Endodermal cell (in vitro differentiated cells): Measurements from ENCODE around the gene WDFY1. TPM values are rescaled to one million over a fixed set of nuclear protein-coding genes. Genes with fewer than 3 reads are reported as not detected.

Experiments
- DNase-seq: peaks from one replicate; pipeline ENCODE4 v3.0.0-alpha.2; 2017
- H3K27ac ChIP-seq: 2 replicates; pipeline ENCODE4 v1.5.1; 2013; ENCODE audit warnings: mild to moderate bottlenecking, low read depth, low read length, moderate library complexity
- H3K27me3 ChIP-seq: 2 replicates; pipeline ENCODE4 v1.6.1; 2013; ENCODE audit warnings: mild to moderate bottlenecking, low read length, moderate library complexity; ENCODE audit not compliant: insufficient read depth, control insufficient read depth, poor library complexity, severe bottlenecking
- H3K36me3 ChIP-seq: 2 replicates; pipeline ENCODE4 v1.7.0; 2013; ENCODE audit warnings: mild to moderate bottlenecking, low read length, moderate library complexity; ENCODE audit not compliant: control insufficient read depth, insufficient read depth
- H3K4me1 ChIP-seq: one replicate; pipeline ENCODE4 v1.7.0; 2013; ENCODE audit warnings: low read length; ENCODE audit not compliant: control insufficient read depth, insufficient read depth
- H3K4me3 ChIP-seq: 2 replicates; pipeline ENCODE4 v1.5.1; 2013; ENCODE audit warnings: mild to moderate bottlenecking, low read length, moderate library complexity
- H3K9ac ChIP-seq: 2 replicates; pipeline ENCODE4 v1.6.1; 2013; ENCODE audit warnings: mild to moderate bottlenecking, low read length, moderate library complexity; ENCODE audit not compliant: poor library complexity, severe bottlenecking; ENCODE audit errors: extremely low read depth
- H3K9me3 ChIP-seq: 2 replicates; pipeline ENCODE4 v1.6.1; 2013; ENCODE audit warnings: mild to moderate bottlenecking, low read length, moderate library complexity; ENCODE audit not compliant: control insufficient read depth
- H3K27ac Mint-ChIP-seq: 2 replicates; pipeline ENCODE4 v1.8.0; 2020; ENCODE audit warnings: mixed read lengths
- H3K27me3 Mint-ChIP-seq: 2 replicates; pipeline ENCODE4 v1.8.0; 2021; ENCODE audit warnings: mild to moderate bottlenecking, mixed read lengths; ENCODE audit not compliant: insufficient read depth
- H3K36me3 Mint-ChIP-seq: 2 replicates; pipeline ENCODE4 v1.8.0; 2020; ENCODE audit warnings: low read depth, mixed read lengths
- H3K4me1 Mint-ChIP-seq: 2 replicates; pipeline ENCODE4 v1.8.0; 2020; ENCODE audit warnings: mixed read lengths
- H3K4me3 Mint-ChIP-seq: 2 replicates; pipeline ENCODE4 v1.8.0; 2020; ENCODE audit warnings: mild to moderate bottlenecking, moderate library complexity, mixed read lengths
- H3K9me3 Mint-ChIP-seq: 2 replicates; pipeline ENCODE4 v1.8.0; 2020; ENCODE audit warnings: mild to moderate bottlenecking, mixed read lengths
- WGBS, 2 experiments: methylation state at CpG; one replicate each; pipeline versions ENCODE4 v1.1.5 to v1.1.7; 2013; ENCODE audit warnings: missing lambda C conversion rate in 2 of 2, mixed read lengths in 1 of 2; ENCODE audit not compliant: insufficient coverage in 1 of 2, insufficient read length in 1 of 2; 5-methylcytosine and 5-hydroxymethylcytosine counted together
- total RNA-seq, 2 donors: library from RNA; stranded (reverse); fragmentation: NEBNext Ultra II Directional in 1 of 2; extraction: Animal tissue kit (Norgen Biotek cat#: 25700) in 1 of 2; gene quantifications; 2 replicates in 1 of 2; 3 replicates in 1 of 2; pipeline ENCODE4 v1.2.1, GENCODE V29; 2021
- TF ChIP-seq, protein P1 (sequence below): fragments of 200-600 bp; sonication (generic); conservative IDR thresholded peaks from 2 replicates; pipeline ENCODE4 v1.5.0; 2021; ENCODE audit warnings: antibody characterized with exemption, mild to moderate bottlenecking

Gene WDFY1
- total RNA-seq, 2 donors from 2014 or later = 61.9 to 69.7 TPM

DNA sequence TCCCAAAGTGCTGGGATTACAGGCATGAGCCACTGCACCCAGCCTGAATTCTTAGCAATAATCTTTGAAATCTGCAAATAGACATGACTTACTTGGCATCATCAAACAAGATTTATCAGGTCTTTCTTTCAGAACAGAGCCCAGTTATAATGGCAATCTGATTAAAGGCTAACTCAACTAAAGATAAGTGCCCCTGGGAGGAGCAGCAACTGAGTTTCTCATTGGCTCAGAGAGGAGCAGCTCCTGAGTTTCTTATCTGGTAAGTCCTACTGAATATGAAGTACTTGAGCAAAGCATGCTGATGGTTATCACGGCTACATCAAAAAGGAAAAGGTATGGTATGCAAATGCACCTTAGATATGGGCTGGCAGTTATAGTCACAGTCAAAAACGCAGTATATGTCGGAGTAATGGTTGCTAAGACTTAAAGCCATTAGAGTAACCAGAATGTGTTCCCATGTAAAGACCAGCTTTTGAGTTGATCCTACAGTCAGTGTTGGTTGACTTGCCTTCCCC is 92.8 kb downstream of the WDFY1 start:
- H3K9ac ChIP-seq = no peak overlapping the region
- Mint-ChIP-seq H3K27ac (no peak overlapping the region), H3K27me3 (no peaks in the 10 kb centered on the region), H3K36me3 (peaks cover 48% of the 10 kb centered on the region), H3K9me3 (peaks cover 34% of the 10 kb centered on the region), H3K4me3 (no peak overlapping the region), H3K4me1 (peaks cover 12% of the 10 kb centered on the region)
- H3K27me3 ChIP-seq = no peaks in the 10 kb centered on the region
- peaks cover 31% of the 10 kb centered on the region for H3K36me3 ChIP-seq
- H3K4me3 ChIP-seq = no peak overlapping the region
- H3K9me3 ChIP-seq = peaks cover 41% of the 10 kb centered on the region
- no peak for DNase-seq
- WGBS, 2 experiments = 85 to 96% methylated on average over 3 of the region's 3 CpGs
- H3K4me1 ChIP-seq = peaks cover 8% of the 10 kb centered on the region
- TF ChIP-seq, protein P1, sequence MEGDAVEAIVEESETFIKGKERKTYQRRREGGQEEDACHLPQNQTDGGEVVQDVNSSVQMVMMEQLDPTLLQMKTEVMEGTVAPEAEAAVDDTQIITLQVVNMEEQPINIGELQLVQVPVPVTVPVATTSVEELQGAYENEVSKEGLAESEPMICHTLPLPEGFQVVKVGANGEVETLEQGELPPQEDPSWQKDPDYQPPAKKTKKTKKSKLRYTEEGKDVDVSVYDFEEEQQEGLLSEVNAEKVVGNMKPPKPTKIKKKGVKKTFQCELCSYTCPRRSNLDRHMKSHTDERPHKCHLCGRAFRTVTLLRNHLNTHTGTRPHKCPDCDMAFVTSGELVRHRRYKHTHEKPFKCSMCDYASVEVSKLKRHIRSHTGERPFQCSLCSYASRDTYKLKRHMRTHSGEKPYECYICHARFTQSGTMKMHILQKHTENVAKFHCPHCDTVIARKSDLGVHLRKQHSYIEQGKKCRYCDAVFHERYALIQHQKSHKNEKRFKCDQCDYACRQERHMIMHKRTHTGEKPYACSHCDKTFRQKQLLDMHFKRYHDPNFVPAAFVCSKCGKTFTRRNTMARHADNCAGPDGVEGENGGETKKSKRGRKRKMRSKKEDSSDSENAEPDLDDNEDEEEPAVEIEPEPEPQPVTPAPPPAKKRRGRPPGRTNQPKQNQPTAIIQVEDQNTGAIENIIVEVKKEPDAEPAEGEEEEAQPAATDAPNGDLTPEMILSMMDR = no peak
- no peak overlapping the region for H3K27ac ChIP-seq

DNA sequence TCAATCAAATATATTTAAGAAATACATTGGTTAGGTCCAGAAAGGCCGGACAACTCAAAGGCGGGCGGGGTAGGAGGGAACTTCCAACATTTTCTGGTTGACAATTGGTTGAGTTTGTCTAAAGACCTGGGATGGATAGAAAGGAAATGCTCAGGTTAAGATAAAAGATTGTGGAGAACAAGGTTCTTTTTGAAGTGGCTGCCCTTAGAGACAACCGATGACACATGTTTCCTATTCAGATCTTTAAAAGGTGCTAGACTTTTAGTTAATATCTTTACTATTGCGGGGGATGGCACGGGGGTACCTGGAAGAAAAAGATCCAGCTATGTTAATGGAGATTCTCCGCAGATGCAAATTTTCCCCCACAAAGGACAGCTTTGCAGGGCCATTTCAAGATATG is 97.7 kb downstream of the WDFY1 start:
- peaks cover 26% of the 10 kb centered on the region for H3K36me3 ChIP-seq
- H3K9me3 Mint-ChIP-seq = peaks cover 34% of the 10 kb centered on the region
- TF ChIP-seq, protein P1 = no peak
- H3K4me1 Mint-ChIP-seq = peaks cover 3% of the 10 kb centered on the region
- no peaks in the 10 kb centered on the region for H3K4me1 ChIP-seq
- peaks cover 41% of the 10 kb centered on the region for H3K9me3 ChIP-seq
- peaks cover 47% of the 10 kb centered on the region for H3K36me3 Mint-ChIP-seq
- H3K4me3 Mint-ChIP-seq = no peak overlapping the region
- 96 to 100% methylated on average over 3 to 7 of the region's 7 CpGs for WGBS, 2 experiments
- no peak overlapping the region for H3K4me3 ChIP-seq
- no peak overlapping the region for H3K9ac ChIP-seq
- H3K27me3 ChIP-seq = no peaks in the 10 kb centered on the region
- DNase-seq = no peak
- no peaks in the 10 kb centered on the region for H3K27me3 Mint-ChIP-seq
- H3K27ac Mint-ChIP-seq = no peak overlapping the region
- H3K27ac ChIP-seq = no peak overlapping the region

DNA sequence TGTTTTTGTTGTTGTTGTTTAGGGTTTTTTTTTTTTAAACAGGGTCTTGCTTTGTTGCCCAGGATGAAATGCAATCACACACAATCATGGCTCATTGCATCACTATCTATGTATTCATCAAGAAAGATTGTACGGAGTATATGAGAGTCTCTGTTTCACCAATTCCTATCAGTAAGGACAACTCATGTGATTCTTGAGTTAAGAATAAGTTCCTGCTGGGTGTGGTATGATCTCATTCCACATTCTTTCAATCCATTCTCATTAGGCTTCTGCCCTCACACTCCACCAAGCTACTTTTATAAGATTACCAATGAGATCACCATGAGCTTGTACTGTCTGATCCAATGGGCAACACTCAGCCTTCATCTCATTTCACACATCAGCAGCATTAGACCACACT is 98.6 kb downstream of the WDFY1 start:
- WGBS, 2 experiments = 100% methylated on average over 1 of the region's 1 CpG; no CpG with 5 or more reads in 1 of the 2 experiments
- H3K9me3 ChIP-seq = peaks cover 38% of the 10 kb centered on the region
- H3K36me3 Mint-ChIP-seq = peaks cover 46% of the 10 kb centered on the region
- H3K4me3 Mint-ChIP-seq = no peak overlapping the region
- no peaks in the 10 kb centered on the region for H3K4me1 Mint-ChIP-seq
- no peaks in the 10 kb centered on the region for H3K27me3 ChIP-seq
- H3K4me3 ChIP-seq = no peak overlapping the region
- H3K9ac ChIP-seq = no peak overlapping the region
- no peaks in the 10 kb centered on the region for H3K4me1 ChIP-seq
- no peak for DNase-seq
- TF ChIP-seq, protein P1 = no peak
- no peaks in the 10 kb centered on the region for H3K27me3 Mint-ChIP-seq
- peaks cover 33% of the 10 kb centered on the region for H3K9me3 Mint-ChIP-seq
- no peak overlapping the region for H3K27ac ChIP-seq
- H3K36me3 ChIP-seq = peaks cover 26% of the 10 kb centered on the region
- no peak overlapping the region for H3K27ac Mint-ChIP-seq
